Gastrocnemius medialis (tissue), 4 donors: ENCODE measurements around the gene SEC24D.

Experiments used
- POLR2A ChIP-seq, 2 donors: fragments of 450-650 bp; IDR thresholded peaks; one replicate each; pipeline ENCODE4 v1.6.1; 2017; ENCODE audit warnings: antibody characterized with exemption in 2 of 2, mild to moderate bottlenecking in 2 of 2, moderate library complexity in 2 of 2
- TF ChIP-seq, protein P1 (sequence below), 5 experiments: fragments of 450-650 bp in 3 of 5; fragments of 200-600 bp in 2 of 5; sonication (generic) in 2 of 5; IDR thresholded peaks in 4 of 5; conservative IDR thresholded peaks in 1 of 5; 1 replicate in 4 of 5; 2 replicates in 1 of 5; pipeline ENCODE4 v1.5.1; 2016 to 2019; ENCODE audit warnings: antibody characterized with exemption in 5 of 5, mild to moderate bottlenecking in 3 of 5, moderate library complexity in 3 of 5

DNA sequence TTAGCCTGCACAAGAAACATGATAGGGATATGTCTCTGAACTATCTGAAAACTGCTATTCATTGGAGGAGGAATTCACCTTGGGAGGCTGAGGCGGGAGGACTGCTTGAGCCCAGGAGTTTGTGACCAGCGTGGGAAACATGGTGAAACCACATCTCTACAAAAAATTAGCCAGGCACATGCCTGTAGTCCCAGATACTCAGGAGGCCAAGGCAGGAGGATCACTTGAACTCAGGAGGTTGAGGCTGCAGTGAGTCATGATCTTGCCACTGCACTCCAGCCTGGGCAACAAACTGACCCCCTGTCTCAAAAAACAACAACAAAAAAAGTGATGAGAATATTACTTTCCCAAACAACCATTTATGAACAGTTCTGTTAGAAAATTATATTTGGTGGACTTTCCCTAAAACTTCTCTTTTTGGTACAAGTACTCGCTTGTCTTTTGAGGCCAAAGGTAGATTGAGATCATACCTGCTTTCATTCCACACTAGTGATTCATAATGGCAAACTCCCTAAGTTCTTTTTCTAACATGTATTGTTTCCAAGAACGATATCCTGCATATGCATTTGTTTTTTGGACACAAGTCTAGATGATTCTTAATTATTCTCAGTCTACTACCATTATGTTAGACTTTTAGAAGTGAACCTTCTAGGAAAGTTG is 117.3 kb downstream of the SEC24D start:
- TF ChIP-seq, protein P1, sequence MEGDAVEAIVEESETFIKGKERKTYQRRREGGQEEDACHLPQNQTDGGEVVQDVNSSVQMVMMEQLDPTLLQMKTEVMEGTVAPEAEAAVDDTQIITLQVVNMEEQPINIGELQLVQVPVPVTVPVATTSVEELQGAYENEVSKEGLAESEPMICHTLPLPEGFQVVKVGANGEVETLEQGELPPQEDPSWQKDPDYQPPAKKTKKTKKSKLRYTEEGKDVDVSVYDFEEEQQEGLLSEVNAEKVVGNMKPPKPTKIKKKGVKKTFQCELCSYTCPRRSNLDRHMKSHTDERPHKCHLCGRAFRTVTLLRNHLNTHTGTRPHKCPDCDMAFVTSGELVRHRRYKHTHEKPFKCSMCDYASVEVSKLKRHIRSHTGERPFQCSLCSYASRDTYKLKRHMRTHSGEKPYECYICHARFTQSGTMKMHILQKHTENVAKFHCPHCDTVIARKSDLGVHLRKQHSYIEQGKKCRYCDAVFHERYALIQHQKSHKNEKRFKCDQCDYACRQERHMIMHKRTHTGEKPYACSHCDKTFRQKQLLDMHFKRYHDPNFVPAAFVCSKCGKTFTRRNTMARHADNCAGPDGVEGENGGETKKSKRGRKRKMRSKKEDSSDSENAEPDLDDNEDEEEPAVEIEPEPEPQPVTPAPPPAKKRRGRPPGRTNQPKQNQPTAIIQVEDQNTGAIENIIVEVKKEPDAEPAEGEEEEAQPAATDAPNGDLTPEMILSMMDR (IDR thresholded peaks at IDR 0.05 in 4 of 5, conservative IDR thresholded peaks at IDR 0.05 in 1 of 5) = no peak
- TF ChIP-seq POLR2A (IDR thresholded peaks at IDR 0.05) = no peak
